ENCODE results near the gene OR1D5.

GRCh38 chr17:3032258-3033247 lies 30.9 kb downstream of the OR1D5 start:
- no peak for TF ChIP-seq ZBTB33 (IDR thresholded peaks at IDR 0.05)
- no peak for TF ChIP-seq CTCF (IDR thresholded peaks at IDR 0.05; ENCODE audit: low read depth, low read length, missing input control)
- no peak for TF ChIP-seq MAX (IDR thresholded peaks at IDR 0.05)
- no peak for TF ChIP-seq SP1 (IDR thresholded peaks at IDR 0.05)
- TF ChIP-seq ATF3 (IDR thresholded peaks at IDR 0.05), result no peak
- no peak for TF ChIP-seq REST (IDR thresholded peaks at IDR 0.05)
- TF ChIP-seq RAD21 (IDR thresholded peaks at IDR 0.05), result no peak

All from liver (tissue), 3 donors.